Tibial nerve (tissue), 4 donors: ENCODE results near the gene CEP85L. TPM values are rescaled to one million over a fixed set of nuclear protein-coding genes. Genes with fewer than 3 reads are reported as not detected.

Source experiments
- DNase-seq, 2 donors: peaks; one replicate each; pipeline ENCODE4 v3.0.0-alpha.2; 2019; ENCODE audit warnings: low spot score in 2 of 2
- H3K27ac ChIP-seq, 4 donors: fragments of 200-600 bp; sonication (generic) in 3 of 4; one replicate each; pipeline ENCODE4 v1.5.1; 2017 to 2019; ENCODE audit warnings: mild to moderate bottlenecking in 1 of 4
- H3K27me3 ChIP-seq, 2 donors: fragments of 200-600 bp; sonication (generic) in 1 of 2; one replicate each; pipeline versions ENCODE4 v1.5.1 to v1.6.0; 2017 to 2019
- H3K36me3 ChIP-seq, 3 donors: fragments of 200-600 bp; sonication (generic); one replicate each; pipeline ENCODE4 v1.5.1; 2018 to 2019
- H3K4me1 ChIP-seq, 4 donors: fragments of 200-600 bp; sonication (generic) in 3 of 4; one replicate each; pipeline ENCODE4 v1.5.1; 2017 to 2019
- H3K4me3 ChIP-seq, 4 donors: fragments of 200-600 bp; sonication (generic) in 3 of 4; one replicate each; pipeline ENCODE4 v1.5.1; 2017 to 2019; ENCODE audit warnings: mild to moderate bottlenecking in 1 of 4, moderate library complexity in 1 of 4
- H3K9me3 ChIP-seq, 4 donors: fragments of 200-600 bp; sonication (generic) in 3 of 4; one replicate each; pipeline ENCODE4 v1.5.1; 2017 to 2019
- EP300 ChIP-seq, 2 donors: sonication (generic); formaldehyde crosslinking; IDR thresholded peaks; one replicate each; pipeline ENCODE4 v1.6.1; 2017; ENCODE audit warnings: antibody characterized with exemption in 2 of 2, mild to moderate bottlenecking in 1 of 2
- POLR2A ChIP-seq, 2 donors: fragments of 450-650 bp; IDR thresholded peaks; one replicate each; pipeline ENCODE4 v1.6.1; 2017; ENCODE audit warnings: antibody characterized with exemption in 2 of 2, mild to moderate bottlenecking in 2 of 2, moderate library complexity in 2 of 2
- WGBS, 2 donors: methylation state at CpG; one replicate each; pipeline ENCODE4 v1.1.5; 2018; 5-methylcytosine and 5-hydroxymethylcytosine counted together
- total RNA-seq, 4 donors: library from RNA; depleted of rRNA; stranded (reverse); fragments of >200 nt; gene quantifications; one replicate each; pipeline ENCODE4 v1.1.0, GENCODE V29; 2016
- TF ChIP-seq, protein P1 (sequence below), 5 experiments: fragments of 200-600 bp in 3 of 5; fragments of 450-650 bp in 2 of 5; sonication (generic) in 3 of 5; IDR thresholded peaks; one replicate each; pipeline ENCODE4 v1.5.1; 2016 to 2019; ENCODE audit warnings: antibody characterized with exemption in 5 of 5, mild to moderate bottlenecking in 3 of 5, moderate library complexity in 2 of 5

CEP85L gene
- total RNA-seq, 4 donors from 2014 or later, result 26.7 to 47.4 (median 37.8) TPM

DNA sequence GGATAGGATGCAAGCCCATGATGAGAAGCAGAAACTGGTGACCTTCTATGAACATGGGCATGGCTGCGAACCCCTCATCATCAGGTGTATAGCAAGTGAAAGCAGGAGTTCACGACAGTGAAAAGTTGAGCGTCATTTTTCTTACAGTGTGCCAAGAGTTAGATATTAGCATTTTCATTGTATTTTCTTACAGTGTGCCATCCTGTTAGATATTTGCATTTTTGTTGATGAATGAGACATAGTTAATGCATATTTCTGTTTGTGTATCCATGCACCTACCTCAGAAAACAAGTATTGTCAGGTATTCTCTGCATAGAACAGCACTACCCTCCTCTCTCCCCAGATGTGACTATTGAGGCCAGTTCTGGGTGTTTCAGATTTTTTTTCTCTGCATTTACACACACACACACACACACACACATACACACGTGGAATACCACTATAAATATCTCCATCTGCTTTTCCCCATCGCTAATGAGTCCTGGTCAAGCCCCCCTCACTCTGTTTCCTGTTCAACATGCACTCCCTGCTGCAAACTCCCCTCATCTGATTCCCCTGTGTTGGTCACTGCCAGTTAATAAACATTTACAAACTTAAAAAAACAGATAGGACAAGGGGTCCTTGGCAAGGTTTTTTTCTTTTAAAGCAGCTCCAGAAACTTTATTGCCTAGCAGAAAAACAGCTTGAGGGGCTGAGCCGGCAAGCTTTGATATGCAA is 61.6 kb downstream of the CEP85L start:
- H3K27me3 ChIP-seq, result no peaks in the 10 kb centered on the region
- no peak for TF ChIP-seq EP300 (IDR thresholded peaks at IDR 0.05)
- TF ChIP-seq POLR2A (IDR thresholded peaks at IDR 0.05), result no peak
- TF ChIP-seq, protein P1, sequence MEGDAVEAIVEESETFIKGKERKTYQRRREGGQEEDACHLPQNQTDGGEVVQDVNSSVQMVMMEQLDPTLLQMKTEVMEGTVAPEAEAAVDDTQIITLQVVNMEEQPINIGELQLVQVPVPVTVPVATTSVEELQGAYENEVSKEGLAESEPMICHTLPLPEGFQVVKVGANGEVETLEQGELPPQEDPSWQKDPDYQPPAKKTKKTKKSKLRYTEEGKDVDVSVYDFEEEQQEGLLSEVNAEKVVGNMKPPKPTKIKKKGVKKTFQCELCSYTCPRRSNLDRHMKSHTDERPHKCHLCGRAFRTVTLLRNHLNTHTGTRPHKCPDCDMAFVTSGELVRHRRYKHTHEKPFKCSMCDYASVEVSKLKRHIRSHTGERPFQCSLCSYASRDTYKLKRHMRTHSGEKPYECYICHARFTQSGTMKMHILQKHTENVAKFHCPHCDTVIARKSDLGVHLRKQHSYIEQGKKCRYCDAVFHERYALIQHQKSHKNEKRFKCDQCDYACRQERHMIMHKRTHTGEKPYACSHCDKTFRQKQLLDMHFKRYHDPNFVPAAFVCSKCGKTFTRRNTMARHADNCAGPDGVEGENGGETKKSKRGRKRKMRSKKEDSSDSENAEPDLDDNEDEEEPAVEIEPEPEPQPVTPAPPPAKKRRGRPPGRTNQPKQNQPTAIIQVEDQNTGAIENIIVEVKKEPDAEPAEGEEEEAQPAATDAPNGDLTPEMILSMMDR (IDR thresholded peaks at IDR 0.05), result no peak
- H3K9me3 ChIP-seq, result no peaks in the 10 kb centered on the region
- DNase-seq, result no peak
- H3K4me3 ChIP-seq, result no peak overlapping the region
- 51 to 54% methylated on average over 6 of the region's 6 CpGs for WGBS, 2 donors
- peaks cover 0 to 62% (median 3%) of the 10 kb centered on the region in 4 donors for H3K4me1 ChIP-seq
- H3K27ac ChIP-seq, result no peak overlapping the region
- H3K36me3 ChIP-seq, result no peaks in the 10 kb centered on the region

DNA sequence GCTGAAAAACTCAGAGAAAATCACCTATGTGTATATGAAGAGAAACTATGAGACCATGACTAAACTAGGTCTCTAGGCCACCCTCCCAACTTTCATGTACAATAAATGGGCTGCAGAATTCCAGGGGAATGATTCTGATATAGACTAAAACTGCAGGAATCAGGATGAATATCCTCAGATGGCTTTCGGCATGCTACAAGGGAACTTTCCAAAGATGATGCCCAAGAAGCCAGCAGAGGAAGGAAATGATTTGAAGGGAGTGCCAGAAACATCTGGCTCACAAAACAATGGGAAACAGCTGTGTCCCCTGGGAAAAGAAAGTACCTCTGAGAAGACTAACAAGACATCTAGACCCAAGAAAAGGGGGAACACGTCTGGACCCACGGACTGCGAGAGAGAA is 62.2 kb downstream of the CEP85L start:
- H3K9me3 ChIP-seq, result no peaks in the 10 kb centered on the region
- H3K27me3 ChIP-seq, result no peaks in the 10 kb centered on the region
- peaks cover 0 to 69% (median 6%) of the 10 kb centered on the region in 4 donors for H3K4me1 ChIP-seq
- H3K27ac ChIP-seq, result no peak overlapping the region
- 48 to 59% methylated on average over 4 of the region's 4 CpGs for WGBS, 2 donors
- TF ChIP-seq, protein P1 (IDR thresholded peaks at IDR 0.05), result no peak
- TF ChIP-seq POLR2A (IDR thresholded peaks at IDR 0.05) (no peak), EP300 (IDR thresholded peaks at IDR 0.05) (no peak)
- DNase-seq, result no peak
- no peak overlapping the region for H3K4me3 ChIP-seq
- H3K36me3 ChIP-seq, result no peaks in the 10 kb centered on the region

DNA sequence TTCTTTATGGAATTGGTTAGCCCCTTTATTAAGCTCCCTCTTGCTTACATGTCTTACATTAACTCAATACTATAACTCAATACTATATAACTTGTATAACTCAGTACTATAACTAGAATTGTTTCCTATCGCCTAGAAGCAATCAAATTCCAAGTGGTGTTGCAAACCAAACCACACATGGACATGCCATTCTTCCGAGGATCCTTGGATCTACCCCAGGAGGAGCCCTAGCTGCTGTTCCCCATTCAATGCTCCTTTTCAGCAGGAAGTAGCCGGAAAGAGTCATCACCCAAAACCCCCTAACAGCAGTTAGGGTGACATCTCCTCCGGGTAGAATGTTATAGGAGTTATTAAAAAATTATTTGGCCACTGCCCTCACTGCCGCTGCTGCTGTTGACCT is 62.8 kb downstream of the CEP85L start:
- no peak for DNase-seq
- Histone ChIP-seq H3K9me3 (no peaks in the 10 kb centered on the region), H3K36me3 (no peaks in the 10 kb centered on the region), H3K27me3 (no peaks in the 10 kb centered on the region), H3K4me1 (peaks cover 0 to 73% (median 6%) of the 10 kb centered on the region in 4 donors), H3K27ac (no peak overlapping the region), H3K4me3 (no peak overlapping the region)
- WGBS, 2 donors, result 86 to 90% methylated on average over 5 of the region's 5 CpGs
- TF ChIP-seq EP300 (IDR thresholded peaks at IDR 0.05) (no peak), POLR2A (IDR thresholded peaks at IDR 0.05) (no peak)
- TF ChIP-seq, protein P1 (IDR thresholded peaks at IDR 0.05), result no peak

DNA sequence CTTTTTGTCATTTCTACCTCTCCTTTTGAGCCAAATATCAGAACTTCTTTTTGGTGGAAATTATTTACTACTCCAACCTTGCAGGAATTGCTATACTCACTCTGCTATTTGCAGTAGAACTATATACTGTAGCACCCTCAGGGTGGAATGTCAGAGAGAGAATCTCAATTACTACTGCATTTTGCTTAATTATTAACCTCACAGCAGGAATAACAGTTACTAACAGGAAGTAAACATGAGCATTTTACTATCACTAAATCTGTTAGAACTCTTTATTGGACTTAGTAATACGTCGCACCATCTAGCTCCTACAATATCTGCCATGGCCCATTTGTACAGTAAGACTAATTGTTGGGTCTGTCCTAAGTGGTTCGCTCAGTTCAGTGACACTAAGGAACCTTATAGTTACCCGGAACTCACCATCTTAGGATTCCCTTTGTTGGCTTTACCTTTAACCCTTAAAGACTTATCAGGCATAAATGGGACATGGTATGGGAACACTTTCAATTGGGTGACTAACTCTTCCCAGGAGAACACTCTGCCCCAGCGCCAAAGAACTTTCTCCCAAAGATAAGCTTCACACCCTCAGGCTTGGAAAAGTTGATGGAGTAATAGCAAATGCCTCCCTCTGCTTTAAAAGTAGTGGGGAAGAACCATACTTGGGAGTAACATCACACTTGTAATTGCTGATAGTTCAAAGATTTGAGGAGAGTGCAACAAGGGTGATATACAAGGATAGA is 64.5 kb downstream of the CEP85L start:
- TF ChIP-seq, protein P1 (IDR thresholded peaks at IDR 0.05), result no peak
- no peak for TF ChIP-seq EP300 (IDR thresholded peaks at IDR 0.05)
- TF ChIP-seq POLR2A (IDR thresholded peaks at IDR 0.05), result no peak
- no peak overlapping the region for H3K27ac ChIP-seq
- peaks cover 0 to 76% (median 6%) of the 10 kb centered on the region in 4 donors for H3K4me1 ChIP-seq
- no peaks in the 10 kb centered on the region for H3K36me3 ChIP-seq
- no peak for DNase-seq
- no peaks in the 10 kb centered on the region for H3K27me3 ChIP-seq
- 94 to 95% methylated on average over 5 of the region's 5 CpGs for WGBS, 2 donors
- H3K4me3 ChIP-seq, result no peak overlapping the region
- no peaks in the 10 kb centered on the region for H3K9me3 ChIP-seq

DNA sequence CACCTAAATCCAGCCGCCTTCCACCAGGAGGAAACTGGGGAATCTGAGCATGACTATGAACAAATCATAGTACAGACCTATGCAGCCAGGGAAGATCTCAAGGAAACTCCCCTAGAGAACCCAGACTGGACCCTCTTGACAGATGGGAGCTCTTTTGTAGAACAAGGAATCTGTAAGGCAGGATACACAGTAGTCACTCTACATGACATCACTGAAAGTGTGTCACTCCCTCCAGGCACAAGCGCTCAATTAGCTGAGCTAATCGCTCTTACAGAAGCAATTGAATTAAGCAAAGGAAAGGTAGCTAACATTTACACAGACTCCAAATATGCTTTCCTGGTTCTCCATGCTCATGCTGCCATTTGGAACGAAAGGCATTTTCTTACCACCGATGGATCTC is 66.5 kb downstream of the CEP85L start:
- Histone ChIP-seq H3K27ac (no peak overlapping the region), H3K4me3 (no peak overlapping the region), H3K27me3 (no peaks in the 10 kb centered on the region), H3K4me1 (peaks cover 0 to 71% (median 11%) of the 10 kb centered on the region in 4 donors), H3K36me3 (no peaks in the 10 kb centered on the region), H3K9me3 (peaks cover 0 to 2% (median 0%) of the 10 kb centered on the region in 4 donors)
- 90% methylated on average over 5 of the region's 5 CpGs for WGBS, 2 donors
- no peak for DNase-seq
- TF ChIP-seq POLR2A (IDR thresholded peaks at IDR 0.05) (no peak), EP300 (IDR thresholded peaks at IDR 0.05) (no peak)
- TF ChIP-seq, protein P1 (IDR thresholded peaks at IDR 0.05), result no peak
